Kidney tubule cell (primary cell): ENCODE results near the gene METRNL.

Experiments used
- DNase-seq: peaks from one replicate; pipeline ENCODE4 v3.0.0-alpha.2; 2018; ENCODE audit warnings: low spot score

Gene METRNL

GRCh38 chr17:83142619-83143018, 63.2 kb downstream of the METRNL start:
- no peak for DNase-seq

GRCh38 chr17:83143817-83144231, 64.4 kb downstream of the METRNL start:
- no peak for DNase-seq
